ENCODE results near the gene GAS5. TPM values are rescaled to one million over a fixed set of nuclear protein-coding genes. Genes with fewer than 3 reads are reported as not detected.
A peak's percentile ranks its signal among the peaks of the same experiment; 100 is the strongest.

Gene GAS5
- total RNA-seq, 1 donor from 2014 or later = 701 TPM

DNA sequence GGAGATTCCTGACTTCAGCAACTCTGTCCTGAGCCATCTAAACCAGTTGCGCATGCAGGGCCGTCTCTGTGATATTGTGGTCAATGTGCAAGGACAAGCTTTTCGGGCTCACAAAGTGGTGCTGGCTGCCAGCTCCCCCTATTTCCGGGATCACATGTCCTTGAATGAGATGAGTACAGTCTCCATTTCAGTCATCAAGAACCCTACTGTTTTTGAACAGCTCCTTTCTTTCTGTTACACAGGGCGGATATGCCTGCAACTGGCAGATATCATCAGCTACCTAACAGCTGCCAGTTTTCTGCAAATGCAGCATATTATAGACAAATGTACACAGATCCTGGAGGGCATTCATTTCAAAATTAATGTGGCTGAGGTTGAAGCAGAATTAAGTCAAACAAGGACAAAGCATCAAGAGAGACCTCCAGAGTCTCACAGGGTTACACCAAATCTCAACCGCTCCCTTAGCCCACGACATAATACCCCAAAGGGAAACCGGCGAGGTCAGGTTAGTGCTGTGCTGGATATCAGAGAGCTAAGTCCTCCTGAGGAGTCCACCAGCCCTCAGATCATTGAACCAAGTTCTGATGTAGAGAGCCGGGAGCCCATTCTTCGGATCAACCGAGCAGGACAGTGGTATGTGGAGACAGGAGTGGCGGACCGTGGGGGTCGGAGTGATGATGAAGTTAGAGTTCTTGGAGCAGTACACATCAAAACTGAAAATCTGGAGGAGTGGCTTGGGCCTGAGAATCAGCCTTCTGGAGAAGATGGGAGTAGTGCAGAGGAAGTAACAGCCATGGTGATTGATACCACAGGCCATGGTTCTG lies 2.7 kb upstream of the GAS5 start:
- Mint-ChIP-seq H3K9me3 (no peaks in the 10 kb centered on the region), H3K4me3 (peak overlapping the region; percentile 32), H3K27me3 (no peaks in the 10 kb centered on the region), H3K27ac (peak overlapping the region; percentile 97), H3K36me3 (ENCODE audit: low read depth) (peaks cover 56% of the 10 kb centered on the region), H3K4me1 (peaks cover 59% of the 10 kb centered on the region)
- TF ChIP-seq CTCF (IDR thresholded peaks at IDR 0.05) = no peak
- no peak for ATAC-seq (ENCODE audit: low read depth)
- no peak for DNase-seq
- intact Hi-C loops (cut with micrococcal nuclease) = no loop called here
- POLR2A ChIA-PET = interaction anchor here (0.9 to 3.1 kb wide), 2 partner anchors 46 to 1129 kb away, joined by 3 to 49 read pairs; partner anchors contain the start of genes CACYBP, CENPL and DARS2
- CTCF ChIA-PET = no interaction called here

DNA sequence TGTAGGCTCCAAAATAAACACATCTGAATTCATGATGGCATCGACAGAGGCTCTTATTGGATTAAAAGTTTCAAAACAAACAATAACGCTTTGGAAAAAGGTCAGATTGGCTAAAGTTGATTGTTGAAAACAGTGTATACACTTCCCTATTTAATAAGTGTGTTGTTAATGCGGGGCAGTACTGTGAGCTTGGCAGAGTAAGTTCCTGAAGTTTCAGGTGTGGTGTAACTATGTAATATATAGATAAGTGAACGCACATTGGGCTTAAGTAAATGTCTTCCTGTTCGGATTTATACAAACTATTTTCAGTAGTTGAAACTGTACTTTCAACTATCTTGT lies 1.2 kb upstream of the GAS5 start:
- CTCF ChIA-PET = interaction anchor here (1.1 kb wide), 1 partner anchor 439 kb away, joined by 3 read pairs; no protein-coding TSS in a partner anchor
- ATAC-seq (ENCODE audit: low read depth) = no peak

DNA sequence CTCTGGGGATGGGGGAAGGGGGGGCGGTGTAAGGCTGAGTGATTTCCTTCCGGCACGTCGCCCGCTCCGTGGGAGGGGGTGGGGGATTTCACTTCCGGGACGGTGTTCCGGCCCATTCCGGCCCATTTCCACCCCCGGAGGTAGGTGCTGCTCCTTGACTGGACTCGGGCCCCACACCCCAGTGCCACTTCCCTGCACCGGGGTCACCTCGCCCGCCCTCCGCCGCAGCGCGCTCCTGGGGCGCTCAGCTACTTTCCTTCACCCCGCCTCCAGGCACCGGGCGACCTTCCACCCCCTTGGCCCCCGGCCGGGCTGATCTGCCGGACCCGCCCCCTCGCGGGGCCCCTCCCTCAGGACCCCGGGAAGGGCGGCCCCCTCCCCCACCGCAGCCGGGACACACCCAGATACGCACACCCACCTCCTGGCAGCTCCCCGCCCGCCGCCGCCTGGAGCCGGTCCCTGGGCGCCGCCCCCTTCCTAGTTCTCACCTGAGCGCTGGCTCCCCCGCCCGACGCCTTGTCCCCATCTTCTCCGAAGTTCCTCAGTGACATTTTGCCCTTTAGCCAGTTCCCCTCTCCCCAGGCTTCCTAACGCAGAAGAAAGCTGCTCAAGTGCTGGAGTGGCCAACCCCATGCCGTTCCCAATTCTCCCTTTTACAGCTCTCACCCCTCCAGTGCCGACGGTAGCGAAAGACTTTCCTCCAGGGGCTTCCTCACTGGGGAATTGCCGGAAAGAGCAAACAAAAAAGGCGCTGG lies 654 bp upstream of the GAS5 start, which contains the start of gene ZBTB37:
ZBTB37 (plus strand) TSS at position 115 of the 755 bp plus-strand sequence. CDS start 1,846 bp downstream, outside the sequence.
- DNase-seq = peak; percentile 92
- POLR2A ChIA-PET = interaction anchor here (0.6 to 3.1 kb wide), 50 partner anchors 8 to 1688 kb away, joined by 3 to 49 read pairs (median 4); partner anchors contain the start of genes CACYBP, CENPL, DARS2 and KLHL20
- no peak for TF ChIP-seq CTCF (IDR thresholded peaks at IDR 0.05)

More for the DNA sequence above, 1.2 kb upstream of the GAS5 start:
- Mint-ChIP-seq H3K27me3 (no peaks in the 10 kb centered on the region), H3K27ac (peak overlapping the region; percentile 97), H3K9me3 (no peaks in the 10 kb centered on the region), H3K36me3 (ENCODE audit: low read depth) (peaks cover 64% of the 10 kb centered on the region), H3K4me3 (peak overlapping the region; percentile 97), H3K4me1 (peaks cover 74% of the 10 kb centered on the region)
- POLR2A ChIA-PET = interaction anchor here (0.9 to 3.1 kb wide), 22 partner anchors 9 to 1336 kb away, joined by 3 to 49 read pairs (median 14); partner anchors contain the start of genes CACYBP, CENPL, DARS2 and KLHL20
- DNase-seq = no peak
- intact Hi-C loops (cut with micrococcal nuclease) = loop anchor here (2.0 to 10.0 kb wide), 3 partner anchors 154 to 876 kb away; partner anchors contain the start of gene KLHL20
- TF ChIP-seq CTCF (IDR thresholded peaks at IDR 0.05) = no peak

DNA sequence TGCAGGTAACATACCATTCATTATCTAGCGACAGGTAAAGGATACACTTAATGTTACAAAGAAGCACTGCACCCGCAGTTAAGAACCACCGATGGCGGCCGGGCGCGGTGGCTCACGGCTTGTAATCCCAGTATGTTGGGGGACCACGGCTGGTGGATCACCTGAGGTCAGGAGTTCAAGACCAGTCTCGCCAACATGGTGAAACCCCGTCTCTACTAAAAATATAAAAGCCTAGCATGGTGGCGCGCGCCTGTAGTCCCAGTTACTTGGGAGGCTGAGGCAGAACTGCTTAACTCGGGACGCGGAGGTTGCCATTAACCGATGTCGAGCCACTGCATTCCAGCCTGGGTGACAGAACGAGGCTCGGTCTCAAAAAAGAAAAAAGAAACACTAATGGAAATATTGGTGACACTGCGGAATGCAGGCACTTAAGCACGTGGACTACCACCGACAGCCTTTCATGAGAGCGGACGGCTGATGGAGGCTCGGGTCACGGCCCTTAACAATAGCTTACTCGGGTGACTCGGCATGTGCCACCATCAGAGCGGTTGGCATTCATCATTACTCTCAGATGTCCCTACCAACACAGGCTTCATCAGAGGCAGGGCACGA lies 542 bp downstream of the GAS5 start:
- intact Hi-C loops (cut with micrococcal nuclease) = loop anchor here (10.0 kb wide), 1 partner anchor 878 kb away; no protein-coding TSS in a partner anchor
- no peaks in the 10 kb centered on the region for H3K27me3 Mint-ChIP-seq
- peaks cover 81% of the 10 kb centered on the region for H3K4me1 Mint-ChIP-seq
- no peaks in the 10 kb centered on the region for H3K9me3 Mint-ChIP-seq
- peak; percentile 21 for DNase-seq
- POLR2A ChIA-PET = interaction anchor here (0.8 to 3.1 kb wide), 22 partner anchors 12 to 1335 kb away, joined by 3 to 49 read pairs (median 13); partner anchors contain the start of genes CACYBP, CENPL, DARS2 and KLHL20
- H3K27ac Mint-ChIP-seq = peak overlapping the region; percentile 97
- CTCF ChIA-PET = no interaction called here
- TF ChIP-seq CTCF (IDR thresholded peaks at IDR 0.05) = no peak
- peak overlapping the region; percentile 97 for H3K4me3 Mint-ChIP-seq
- peaks cover 72% of the 10 kb centered on the region for H3K36me3 Mint-ChIP-seq (ENCODE audit: low read depth)
- no peak for ATAC-seq (ENCODE audit: low read depth)

More for the DNA sequence above, 654 bp upstream of the GAS5 start, which contains the start of gene ZBTB37:
- H3K27ac Mint-ChIP-seq = peak within 1 kb of the TSS; percentile 97
- peak; percentile 63 for ATAC-seq (ENCODE audit: low read depth)
- CTCF ChIA-PET = interaction anchor here (1.1 kb wide), 1 partner anchor 439 kb away, joined by 3 read pairs; no protein-coding TSS in a partner anchor
- H3K9me3 Mint-ChIP-seq = no peaks in the 10 kb centered on the region
- H3K27me3 Mint-ChIP-seq = no peaks in the 10 kb centered on the region
- H3K4me1 Mint-ChIP-seq = peaks cover 79% of the 10 kb centered on the region
- peak within 1 kb of the TSS; percentile 97 for H3K4me3 Mint-ChIP-seq
- intact Hi-C loops (cut with micrococcal nuclease) = loop anchor here (1.0 to 10.0 kb wide), 11 partner anchors 44 to 1335 kb away; partner anchors contain the start of genes CACYBP, CENPL, DARS2 and KLHL20
- peaks cover 69% of the 10 kb centered on the region for H3K36me3 Mint-ChIP-seq (ENCODE audit: low read depth)
